K562 (cell line): ENCODE data around the gene TCIRG1. TPM values are rescaled to one million over a fixed set of nuclear protein-coding genes. Genes with fewer than 3 reads are reported as not detected.

Experiments
- BACH1 ChIP-seq: fragments of 200-800 bp; sonication (Bioruptor generic); IDR thresholded peaks from 2 replicates; pipeline ENCODE4 v1.6.1; 2016; ENCODE audit warnings: missing genetic modification characterization, missing compliant biosample characterization
- CREB3L1 ChIP-seq: fragments of 450-650 bp; IDR thresholded peaks from 2 replicates; pipeline ENCODE4 v1.6.1; 2014; ENCODE audit warnings: low read depth, mild to moderate bottlenecking, moderate library complexity, borderline replicate concordance
- CTCFL ChIP-seq: IDR thresholded peaks from 2 replicates; pipeline ENCODE4 v1.6.1; 2011; ENCODE audit warnings: borderline replicate concordance, low read depth, mild to moderate bottlenecking, moderate library complexity, low read length; ENCODE audit not compliant: insufficient read depth, poor library complexity, severe bottlenecking
- DPF2 ChIP-seq: fragments of 450-650 bp; IDR thresholded peaks from 2 replicates; pipeline ENCODE4 v1.6.1; 2016
- ELF4 ChIP-seq: fragments of 450-650 bp; formaldehyde crosslinking; IDR thresholded peaks from 2 replicates; pipeline ENCODE4 v1.4.0; 2022; ENCODE audit warnings: missing genetic modification characterization
- ETV1 ChIP-seq: fragments of 450-650 bp; conservative IDR thresholded peaks from 2 replicates; pipeline ENCODE4 v1.6.1; 2016; ENCODE audit warnings: missing genetic modification characterization, control low read depth, low read depth, missing compliant biosample characterization
- EWSR1 ChIP-seq: fragments of 450-650 bp; IDR thresholded peaks from 2 replicates; pipeline ENCODE4 v1.6.1; 2018; ENCODE audit warnings: borderline replicate concordance, mild to moderate bottlenecking, low read depth, moderate library complexity; ENCODE audit not compliant: partially characterized antibody
- L3MBTL2 ChIP-seq: fragments of 450-650 bp; IDR thresholded peaks from 2 replicates; pipeline ENCODE4 v1.6.1; 2016; ENCODE audit warnings: mild to moderate bottlenecking, moderate library complexity
- PATZ1 ChIP-seq: fragments of 250-450 bp; sonication (Bioruptor Pico); IDR thresholded peaks from 2 replicates; pipeline ENCODE4 v1.5.0; 2020; ENCODE audit warnings: mild to moderate bottlenecking, borderline replicate concordance
- PCBP1 ChIP-seq: fragments of 200-400 bp; formaldehyde crosslinking; IDR thresholded peaks from 2 replicates; pipeline ENCODE4 v1.6.1; 2018; ENCODE audit warnings: mild to moderate bottlenecking, low read depth, low read length; ENCODE audit not compliant: poor library complexity, severe bottlenecking
- POU5F1 ChIP-seq: fragments of 150-350 bp; IDR thresholded peaks from 2 replicates; pipeline ENCODE4 v1.6.1; 2014; ENCODE audit warnings: borderline replicate concordance, low read length, low read depth, mild to moderate bottlenecking; ENCODE audit not compliant: partially characterized antibody
- RBM39 ChIP-seq: fragments of 200-400 bp; formaldehyde crosslinking; optimal IDR thresholded peaks from 2 replicates; pipeline ENCODE3; 2018; ENCODE audit warnings: low read depth, low read length
- TFE3 ChIP-seq: fragments of 450-650 bp; formaldehyde crosslinking; IDR thresholded peaks from 2 replicates; pipeline ENCODE4 v1.4.0; 2020; ENCODE audit warnings: mild to moderate bottlenecking, mixed read lengths
- VEZF1 ChIP-seq: fragments of 200-800 bp; sonication (Bioruptor generic); IDR thresholded peaks from 2 replicates; pipeline ENCODE4 v1.6.1; 2017; ENCODE audit warnings: missing genetic modification characterization, missing compliant biosample characterization
- ZKSCAN3 ChIP-seq: fragments of 250-450 bp; sonication (Bioruptor Pico); IDR thresholded peaks from 2 replicates; pipeline ENCODE4 v1.4.0; 2020
- ZNF274 ChIP-seq: IDR thresholded peaks from 2 replicates; pipeline ENCODE4 v1.6.1; 2011; ENCODE audit warnings: low read depth, mild to moderate bottlenecking, low read length, moderate library complexity, borderline replicate concordance
- ZNF57 ChIP-seq: fragments of 450-650 bp; formaldehyde crosslinking; IDR thresholded peaks from 2 replicates; pipeline ENCODE4 v1.4.0; 2020; ENCODE audit warnings: mild to moderate bottlenecking, moderate library complexity
- polyA plus RNA-seq, 8 experiments: library from polyadenylated mRNA; depleted of rRNA in 4 of 8; stranded (reverse) in 5 of 8; unstranded in 3 of 8; fragments of >200 nt; fragmentation: Nextera tagmentation in 2 of 8; fragmentation: Illumina TruSeq in 1 of 8; extraction: Ambion mirVana in 2 of 8; extraction: Trizol in 1 of 8; gene quantifications; 2 replicates each; pipeline versions ENCODE4 v1.2.1 to v1.2.3, GENCODE V29; 2011 to 2014; ENCODE audit warnings: inconsistent platforms in 1 of 8, missing spikeins in 1 of 8
- total RNA-seq, 7 experiments: library from RNA; depleted of rRNA in 6 of 7; stranded (reverse); fragments of >200 nt in 6 of 7; fragmentation: Illumina TruSeq in 2 of 7; extraction: Trizol in 2 of 7; gene quantifications; 2 replicates each; pipeline versions ENCODE4 v1.2.1 to v1.2.3, GENCODE V29; 2011 to 2021; ENCODE audit warnings: low replicate concordance in 1 of 7

TCIRG1 gene
- total and polyA plus RNA-seq, 9 of the 15 experiments (the other 6 are each of a cell fraction or from before 2014, with no cell fraction given), result 0.49 to 143 (median 24.4) TPM

- TF ChIP-seq PATZ1 (CRISPR knock-in tag) (no peak), CTCFL (peak; percentile 12), ZKSCAN3 (no peak), L3MBTL2 (peak; percentile 93), CREB3L1 (no peak), ELF4 (CRISPR knock-in tag) (no peak), EWSR1 (no peak), RBM39 (no peak), ZNF274 (no peak), ZNF57 (no peak), ETV1 (tag) (no peak), TFE3 (CRISPR knock-in tag) (no peak), VEZF1 (peak; percentile 50), PCBP1 (no peak), BACH1 (tag) (no peak), DPF2 (no peak), POU5F1 (no peak)
These were observed 28.5 kb upstream of the TCIRG1 start, which contains the start of gene ALDH3B1 (continued) for GRCh38 chr11:68010090-68011041.
